HS-27A (cell line): ENCODE results near the gene DBX1.
"Not testable (repeated sequence)": the region's sequence is repeated elsewhere in the genome, so short reads cannot be mapped to it uniquely, and the experiment has no call there.

Source experiments
- DNase-seq: peaks from one replicate; pipeline ENCODE4 v3.0.0-alpha.2; 2012; ENCODE audit warnings: low read depth, missing footprints

DBX1 gene

GRCh38 chr11:20161230-20161918 lies 1.1 kb upstream of the DBX1 start:
- no peak for DNase-seq

- no peak for DNase-seq
These were observed 551 bp downstream of the DBX1 start for GRCh38 chr11:20159466-20160381.

DNA sequence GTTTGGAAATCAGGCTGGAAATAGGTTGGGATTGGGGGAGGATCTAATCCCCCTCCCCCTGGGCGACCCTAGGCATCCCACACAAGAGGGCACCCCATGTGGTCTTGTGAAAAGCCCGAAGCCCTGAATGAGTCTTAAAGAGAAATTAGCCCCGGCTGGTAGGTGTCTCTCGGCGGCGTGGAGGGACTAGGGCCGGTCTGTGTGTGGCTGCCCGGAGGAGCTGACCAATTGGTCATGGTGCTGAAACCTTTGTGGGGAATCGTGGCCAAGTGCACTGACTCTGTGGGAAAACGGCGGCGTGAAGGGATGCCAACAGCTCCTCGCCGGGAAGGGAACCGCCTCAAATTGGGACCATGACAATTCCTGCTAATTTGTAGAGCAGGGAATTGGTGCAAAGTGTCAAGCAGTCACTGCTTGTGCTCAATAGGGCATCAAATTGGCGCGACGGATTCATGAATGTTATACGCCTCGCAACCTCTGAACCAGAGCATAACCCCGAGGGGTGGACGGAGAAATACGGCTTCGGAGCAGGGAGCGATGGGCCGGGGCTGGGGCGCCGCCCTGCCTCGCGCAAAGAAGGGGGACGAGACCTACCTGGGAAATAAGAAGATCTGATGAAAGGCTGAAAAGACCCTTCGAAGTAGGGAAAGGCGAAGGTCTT lies 1.5 kb downstream of the DBX1 start:
- no peak for DNase-seq

DNA sequence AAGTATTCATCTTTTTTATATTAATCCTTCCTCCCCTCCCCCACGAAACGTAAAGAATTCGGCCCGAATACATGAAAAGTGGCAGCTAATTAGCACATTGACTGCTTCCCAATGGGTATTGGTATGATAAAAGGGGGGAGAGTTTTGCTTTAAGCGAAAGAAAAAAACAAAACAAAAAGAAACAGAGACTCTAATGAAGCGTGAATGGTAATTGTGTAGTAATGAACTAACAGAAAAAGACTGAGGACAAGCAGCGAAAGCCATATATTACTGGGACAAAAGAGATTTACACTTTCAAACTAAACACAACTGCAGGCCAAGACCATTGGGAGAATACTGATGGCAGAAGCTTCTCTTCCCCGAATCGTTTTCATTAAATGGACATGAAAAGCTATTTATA lies 2.5 kb downstream of the DBX1 start:
- no peak for DNase-seq

DNA sequence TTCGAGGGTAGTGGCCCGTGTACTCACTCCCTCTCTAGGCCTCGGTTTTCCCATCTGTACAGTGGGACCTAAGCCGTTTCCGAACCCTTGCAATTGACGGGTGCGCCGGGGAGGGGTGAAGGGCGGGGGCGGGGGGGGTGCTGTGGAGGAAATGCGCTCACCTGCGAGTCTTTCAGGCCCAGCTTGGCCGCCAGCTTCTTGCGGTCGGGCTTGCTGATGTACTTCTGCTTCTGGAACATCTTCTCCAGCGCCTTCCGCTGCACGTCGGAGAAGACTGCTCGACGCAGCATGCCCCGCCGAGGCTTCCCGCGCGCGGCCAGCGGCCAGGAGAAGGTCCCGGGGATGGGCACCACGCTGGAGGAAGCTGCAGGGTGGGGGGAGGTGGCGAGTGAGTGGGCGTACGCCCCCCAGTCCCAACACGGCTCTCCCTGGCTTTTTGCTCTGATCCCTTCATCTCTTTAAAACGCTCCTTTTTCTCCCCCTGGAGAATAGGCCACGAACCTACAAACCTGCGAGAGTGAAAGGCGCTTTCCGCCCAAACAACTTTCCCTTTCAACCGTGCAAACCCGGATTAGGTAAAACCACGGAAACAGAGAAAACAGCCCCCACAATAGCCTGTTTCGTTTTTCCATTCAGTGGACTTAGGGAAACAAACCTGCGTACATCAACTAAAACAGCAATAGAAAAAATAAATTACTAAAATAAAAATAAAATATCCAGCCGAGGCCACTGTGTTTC lies 3.2 kb downstream of the DBX1 start:
- no peak for DNase-seq

DNA sequence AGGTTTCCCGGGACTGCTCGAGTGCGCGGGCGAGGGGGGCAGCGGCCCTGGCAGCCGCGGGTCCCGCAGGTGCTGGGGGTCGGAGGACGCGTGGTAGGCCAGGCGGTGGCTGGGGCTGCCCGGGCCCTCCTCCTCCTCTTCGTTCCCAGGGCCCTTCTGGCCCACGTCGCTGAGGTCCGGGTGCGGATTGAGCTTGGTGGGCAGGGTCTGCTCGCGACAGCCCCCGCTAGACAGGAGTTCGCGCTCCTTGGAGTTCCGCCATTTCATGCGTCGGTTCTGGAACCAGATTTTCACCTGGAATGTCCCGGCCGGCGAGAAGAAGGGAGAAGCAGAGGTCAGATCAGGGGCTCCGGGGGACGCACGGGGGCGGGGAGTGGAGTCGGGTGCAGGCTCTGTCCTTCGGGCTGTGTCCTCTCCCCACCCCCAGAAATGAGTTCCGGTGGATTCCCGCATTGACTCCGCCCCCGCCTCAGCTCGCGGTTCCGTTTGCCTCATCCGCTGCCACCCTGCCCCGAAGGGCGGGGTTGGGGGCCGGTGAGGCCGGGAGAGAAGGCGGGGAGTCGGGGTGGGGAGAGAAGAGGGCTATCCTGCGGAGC lies 3.9 kb downstream of the DBX1 start:
- no peak for DNase-seq

DNA sequence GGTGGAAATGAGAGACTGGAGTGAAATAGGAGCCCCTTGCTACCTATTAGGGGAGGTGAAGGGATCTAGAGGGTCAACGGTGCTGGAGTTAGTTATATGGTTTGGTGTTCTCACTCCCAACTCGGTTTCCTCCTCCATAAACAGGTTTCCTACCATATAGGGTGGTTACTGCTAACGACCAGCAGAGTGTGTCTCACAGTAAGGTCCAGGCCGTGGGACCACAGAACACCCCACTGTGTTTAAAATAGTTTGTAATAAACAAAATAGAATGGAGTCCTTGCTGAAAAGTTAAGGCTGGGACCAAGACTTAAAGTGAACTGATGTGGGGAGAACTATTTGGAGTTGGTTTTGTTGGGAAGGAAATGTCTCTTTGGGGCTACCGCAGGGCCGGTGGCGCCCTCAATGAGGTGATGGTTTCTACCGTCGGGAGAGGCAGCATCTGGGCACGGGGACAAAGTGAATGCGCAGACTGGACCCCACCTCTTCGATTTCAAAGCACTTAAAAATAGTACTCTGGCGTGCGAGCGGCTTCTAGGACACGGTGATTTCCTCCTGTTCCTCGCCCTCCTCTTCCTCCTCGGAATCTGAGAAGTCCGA lies 4.5 kb downstream of the DBX1 start:
- DNase-seq, result no peak

GRCh38 chr11:20154381-20154780 lies 5.9 kb downstream of the DBX1 start:
- DNase-seq, result peak; percentile 29

DNA sequence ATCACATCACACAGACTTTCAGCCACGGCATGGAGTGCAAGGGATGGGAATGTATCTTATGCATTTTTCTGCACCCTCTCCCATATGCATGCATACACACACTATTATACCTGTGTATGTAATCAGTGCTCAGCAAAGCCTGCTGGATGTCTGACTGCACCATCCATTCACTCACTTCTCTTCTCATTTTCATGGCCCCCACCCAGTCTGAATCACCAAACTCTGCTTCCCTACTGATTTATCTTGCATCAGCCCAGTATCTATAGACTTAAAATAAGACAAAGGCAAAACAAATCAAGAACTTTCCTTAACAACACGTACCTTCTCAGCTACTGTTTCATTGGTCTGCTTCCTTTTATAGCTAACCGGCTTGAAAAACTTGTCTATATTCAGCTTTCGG lies 21.6 kb downstream of the DBX1 start:
- no peak for DNase-seq

DNA sequence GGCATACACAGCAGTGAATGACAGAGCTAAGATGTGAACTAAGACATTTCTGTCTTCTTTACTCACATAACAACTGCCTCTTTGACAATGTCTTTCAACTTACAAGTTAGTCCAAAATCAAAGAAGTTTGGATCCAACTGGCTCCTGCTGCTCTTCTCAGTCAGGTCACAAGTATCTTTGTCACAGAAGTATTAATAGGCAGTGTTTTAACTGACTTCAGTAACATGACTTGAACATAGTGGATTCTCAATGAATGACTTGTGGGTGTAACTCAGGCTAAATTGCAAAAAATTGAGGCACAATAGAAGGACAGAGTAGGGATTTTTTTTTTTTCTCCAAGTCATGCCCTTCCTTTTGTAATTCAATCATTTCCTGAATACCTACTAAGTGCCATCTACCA lies 22.6 kb downstream of the DBX1 start:
- DNase-seq, result no peak

DNA sequence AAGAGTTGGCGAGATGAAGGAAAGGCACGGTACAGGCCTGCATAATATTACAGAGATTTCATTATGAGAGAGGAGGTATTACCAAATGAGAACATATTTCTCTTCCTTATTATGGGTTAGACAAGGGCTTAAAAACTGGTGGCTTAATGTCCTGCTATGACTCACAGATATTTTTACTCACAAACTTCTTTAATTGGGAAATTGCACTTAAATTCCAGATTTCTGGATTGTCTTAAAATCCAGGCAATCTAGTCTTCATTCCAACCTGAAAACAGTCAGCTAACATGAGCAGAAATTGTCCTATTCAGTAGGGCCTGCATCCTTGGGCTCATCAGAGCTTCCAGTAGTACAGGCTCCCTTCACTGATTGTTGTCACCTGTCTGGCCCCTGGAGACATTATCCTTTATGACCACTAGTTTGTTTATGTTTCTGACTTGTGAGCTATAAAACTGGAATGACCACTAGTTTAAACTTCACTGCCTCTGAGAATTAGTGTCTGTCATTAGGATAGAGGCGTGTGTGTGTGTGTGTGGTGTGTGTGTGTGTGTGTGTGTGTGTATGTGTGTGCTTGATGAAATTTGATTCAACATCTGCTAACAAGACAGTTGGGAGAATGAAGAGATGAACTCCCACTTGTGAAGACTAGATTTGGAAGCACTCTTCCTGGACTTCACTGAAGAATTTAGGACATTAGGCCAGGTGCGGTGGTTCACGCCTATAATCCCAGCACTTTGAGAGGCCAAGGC lies 25.1 kb downstream of the DBX1 start:
- no peak for DNase-seq

- DNase-seq, result no peak
These were observed 27.6 kb downstream of the DBX1 start for GRCh38 chr11:20132667-20133039.

DNA sequence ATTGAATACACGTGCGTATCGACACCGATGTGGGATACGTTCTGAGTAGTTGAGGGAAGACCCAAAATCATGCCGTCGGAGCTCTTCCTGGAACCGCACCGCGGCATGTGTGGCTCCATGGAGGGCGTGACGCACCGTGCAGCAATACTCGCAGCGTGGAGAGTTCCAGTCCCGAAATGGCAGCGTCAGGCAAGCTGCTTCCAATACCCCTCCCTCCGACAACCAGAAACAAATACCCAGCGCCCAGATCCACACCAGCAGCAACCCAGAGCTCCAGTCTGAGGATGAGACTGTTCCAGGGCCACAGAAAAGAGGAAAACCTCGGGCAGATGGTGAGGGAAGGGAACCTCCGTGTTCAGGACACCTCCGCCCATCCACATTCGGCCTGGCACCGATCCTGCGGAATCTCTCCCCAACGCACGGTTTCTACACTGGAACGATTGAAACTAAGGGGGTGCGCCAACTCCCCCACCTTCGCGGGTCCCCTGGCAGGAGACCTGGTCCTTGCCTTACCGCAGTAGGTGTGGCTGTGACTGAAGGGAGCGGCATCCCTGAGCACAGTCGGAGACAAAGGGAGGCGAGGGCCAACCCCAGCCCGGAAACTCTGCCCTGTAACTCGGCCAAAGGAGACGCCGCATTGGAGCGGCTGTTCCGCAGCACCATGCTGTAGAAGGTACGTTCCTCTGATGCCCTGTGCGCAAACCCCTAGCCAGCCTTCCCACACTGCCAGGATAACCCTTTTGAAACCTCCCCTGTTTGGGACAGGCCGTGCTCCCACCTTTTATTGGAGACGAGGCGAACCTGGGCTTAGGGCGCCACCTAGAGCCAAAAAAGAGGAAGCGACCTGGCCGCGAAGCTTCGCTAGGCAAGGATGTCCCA lies 28.2 kb downstream of the DBX1 start:
- DNase-seq, result no peak

- no peak for DNase-seq
These were observed 30.6 kb downstream of the DBX1 start for GRCh38 chr11:20129665-20130064.

- not testable (repeated sequence) for DNase-seq
These were observed 31.8 kb downstream of the DBX1 start for GRCh38 chr11:20128528-20128825.

- peak; percentile 30 for DNase-seq
These were observed 32.4 kb downstream of the DBX1 start for GRCh38 chr11:20127671-20128527.

DNA sequence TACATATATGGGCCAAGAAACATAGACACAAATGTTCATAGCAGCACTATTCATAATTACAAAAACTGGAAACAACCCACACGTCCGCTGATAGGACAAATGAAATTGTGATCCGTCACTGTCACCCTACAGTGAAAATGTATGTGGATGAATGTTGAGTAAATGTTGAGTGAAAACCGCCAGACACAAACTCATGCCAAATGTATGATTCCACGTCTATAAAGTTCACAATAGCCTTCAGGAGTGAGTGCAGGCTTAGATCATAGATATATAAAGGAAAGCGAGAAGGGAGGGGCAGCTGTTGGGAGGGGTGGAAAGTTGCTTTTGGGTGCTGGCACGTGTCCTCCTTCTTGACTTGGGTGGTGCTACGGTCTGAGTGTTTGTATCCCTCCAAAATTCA lies 33.6 kb downstream of the DBX1 start:
- no peak for DNase-seq

- DNase-seq, result no peak
These were observed 34.3 kb downstream of the DBX1 start for GRCh38 chr11:20125927-20126326.

GRCh38 chr11:20122131-20122530 lies 38.1 kb downstream of the DBX1 start:
- no peak for DNase-seq
